GM12878 (cell line): Measurements from ENCODE around the gene CCDC97. TPM values are rescaled to one million over a fixed set of nuclear protein-coding genes. Genes with fewer than 3 reads are reported as not detected.

ENCODE experiments used
- BHLHE40 ChIP-seq, 2 experiments: fragments of 450-650 bp in 1 of 2; IDR thresholded peaks; 2 replicates each; pipeline ENCODE4 v1.6.1; 2011 to 2017; ENCODE audit warnings: low read depth in 2 of 2, borderline replicate concordance in 1 of 2, improper control_type of control experiment in 1 of 2, low read length in 1 of 2, mild to moderate bottlenecking in 1 of 2
- EP300 ChIP-seq, 2 experiments: fragments of 150-350 bp in 1 of 2; IDR thresholded peaks; 2 replicates each; pipeline ENCODE4 v1.6.1; 2011 to 2012; ENCODE audit warnings: low read depth in 2 of 2, low read length in 2 of 2, borderline replicate concordance in 1 of 2, improper control_type of control experiment in 1 of 2, inconsistent platforms in 1 of 2; ENCODE audit not compliant: control insufficient read depth in 1 of 2
- RAD51 ChIP-seq: fragments of 450-650 bp; IDR thresholded peaks from 2 replicates; pipeline ENCODE4 v1.6.1; 2016; ENCODE audit warnings: moderate library complexity, mild to moderate bottlenecking, inconsistent platforms
- TCF3 ChIP-seq: IDR thresholded peaks from 2 replicates; pipeline ENCODE4 v1.6.1; 2012; ENCODE audit warnings: low read depth, mild to moderate bottlenecking, low read length, borderline replicate concordance; ENCODE audit not compliant: insufficient read depth
- polyA plus RNA-seq, 11 experiments: library from polyadenylated mRNA; depleted of rRNA in 4 of 11; unstranded in 6 of 11; stranded (reverse) in 5 of 11; fragments of >200 nt; fragmentation: Nextera tagmentation in 4 of 11; fragmentation: Illumina TruSeq in 1 of 11; extraction: Ambion mirVana in 4 of 11; extraction: Trizol in 1 of 11; gene quantifications; 1 replicate in 1 of 11; 2 replicates in 10 of 11; pipeline versions ENCODE4 v1.2.1 to v1.2.3, GENCODE V29; 2011 to 2016; ENCODE audit warnings: inconsistent platforms in 2 of 11, missing spikeins in 2 of 11, low read depth in 1 of 11
- total RNA-seq, 4 experiments: library from RNA; depleted of rRNA in 3 of 4; stranded (reverse); fragments of >200 nt in 3 of 4; fragmentation: Illumina TruSeq in 1 of 4; extraction: Trizol in 1 of 4; gene quantifications; 2 replicates each; pipeline versions ENCODE4 v1.2.1 to v1.2.3, GENCODE V29; 2013 to 2021
- TF ChIP-seq, protein P1 (sequence below): fragments of 450-650 bp; IDR thresholded peaks from 2 replicates; pipeline ENCODE4 v1.6.1; 2017; ENCODE audit warnings: mild to moderate bottlenecking, moderate library complexity
- TF ChIP-seq, protein P2 (sequence below): fragments of 450-650 bp; IDR thresholded peaks from 2 replicates; pipeline ENCODE4 v1.6.1; 2017; ENCODE audit warnings: low read depth, mild to moderate bottlenecking, moderate library complexity

The CCDC97 gene
- total and polyA plus RNA-seq, 10 of the 15 experiments (the other 5 are each of a cell fraction or from before 2014, with no cell fraction given): 1.8 to 34.1 (median 18.8) TPM

- TF ChIP-seq, protein P1, sequence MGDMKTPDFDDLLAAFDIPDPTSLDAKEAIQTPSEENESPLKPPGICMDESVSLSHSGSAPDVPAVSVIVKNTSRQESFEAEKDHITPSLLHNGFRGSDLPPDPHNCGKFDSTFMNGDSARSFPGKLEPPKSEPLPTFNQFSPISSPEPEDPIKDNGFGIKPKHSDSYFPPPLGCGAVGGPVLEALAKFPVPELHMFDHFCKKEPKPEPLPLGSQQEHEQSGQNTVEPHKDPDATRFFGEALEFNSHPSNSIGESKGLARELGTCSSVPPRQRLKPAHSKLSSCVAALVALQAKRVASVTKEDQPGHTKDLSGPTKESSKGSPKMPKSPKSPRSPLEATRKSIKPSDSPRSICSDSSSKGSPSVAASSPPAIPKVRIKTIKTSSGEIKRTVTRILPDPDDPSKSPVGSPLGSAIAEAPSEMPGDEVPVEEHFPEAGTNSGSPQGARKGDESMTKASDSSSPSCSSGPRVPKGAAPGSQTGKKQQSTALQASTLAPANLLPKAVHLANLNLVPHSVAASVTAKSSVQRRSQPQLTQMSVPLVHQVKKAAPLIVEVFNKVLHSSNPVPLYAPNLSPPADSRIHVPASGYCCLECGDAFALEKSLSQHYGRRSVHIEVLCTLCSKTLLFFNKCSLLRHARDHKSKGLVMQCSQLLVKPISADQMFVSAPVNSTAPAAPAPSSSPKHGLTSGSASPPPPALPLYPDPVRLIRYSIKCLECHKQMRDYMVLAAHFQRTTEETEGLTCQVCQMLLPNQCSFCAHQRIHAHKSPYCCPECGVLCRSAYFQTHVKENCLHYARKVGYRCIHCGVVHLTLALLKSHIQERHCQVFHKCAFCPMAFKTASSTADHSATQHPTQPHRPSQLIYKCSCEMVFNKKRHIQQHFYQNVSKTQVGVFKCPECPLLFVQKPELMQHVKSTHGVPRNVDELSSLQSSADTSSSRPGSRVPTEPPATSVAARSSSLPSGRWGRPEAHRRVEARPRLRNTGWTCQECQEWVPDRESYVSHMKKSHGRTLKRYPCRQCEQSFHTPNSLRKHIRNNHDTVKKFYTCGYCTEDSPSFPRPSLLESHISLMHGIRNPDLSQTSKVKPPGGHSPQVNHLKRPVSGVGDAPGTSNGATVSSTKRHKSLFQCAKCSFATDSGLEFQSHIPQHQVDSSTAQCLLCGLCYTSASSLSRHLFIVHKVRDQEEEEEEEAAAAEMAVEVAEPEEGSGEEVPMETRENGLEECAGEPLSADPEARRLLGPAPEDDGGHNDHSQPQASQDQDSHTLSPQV: peak; percentile 58; the same call in 1 of the 2 replicates
- TF ChIP-seq EP300 (IDR thresholded peaks at IDR 0.05; ENCODE audit: borderline replicate concordance in 1 of 2, control insufficient read depth in 1 of 2, low read depth in 2 of 2, low read length in 2 of 2) (no peak), RAD51 (peak; percentile 65; the same call in 1 of the 2 replicates), TCF3 (no peak), BHLHE40 (IDR thresholded peaks at IDR 0.05; ENCODE audit: borderline replicate concordance in 1 of 2, low read depth in 2 of 2, low read length in 1 of 2) (peak; percentile 20 to 82; a peak in 3 of 4 replicates)
- TF ChIP-seq, protein P2, sequence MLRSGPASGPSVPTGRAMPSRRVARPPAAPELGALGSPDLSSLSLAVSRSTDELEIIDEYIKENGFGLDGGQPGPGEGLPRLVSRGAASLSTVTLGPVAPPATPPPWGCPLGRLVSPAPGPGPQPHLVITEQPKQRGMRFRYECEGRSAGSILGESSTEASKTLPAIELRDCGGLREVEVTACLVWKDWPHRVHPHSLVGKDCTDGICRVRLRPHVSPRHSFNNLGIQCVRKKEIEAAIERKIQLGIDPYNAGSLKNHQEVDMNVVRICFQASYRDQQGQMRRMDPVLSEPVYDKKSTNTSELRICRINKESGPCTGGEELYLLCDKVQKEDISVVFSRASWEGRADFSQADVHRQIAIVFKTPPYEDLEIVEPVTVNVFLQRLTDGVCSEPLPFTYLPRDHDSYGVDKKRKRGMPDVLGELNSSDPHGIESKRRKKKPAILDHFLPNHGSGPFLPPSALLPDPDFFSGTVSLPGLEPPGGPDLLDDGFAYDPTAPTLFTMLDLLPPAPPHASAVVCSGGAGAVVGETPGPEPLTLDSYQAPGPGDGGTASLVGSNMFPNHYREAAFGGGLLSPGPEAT: peak; percentile 77
Measured at GRCh38 chr19:41363371-41363752, 53.4 kb downstream of the CCDC97 start (continued).
